Gastroesophageal sphincter (tissue), 4 donors: ENCODE results near the gene TSHZ2. TPM values are rescaled to one million over a fixed set of nuclear protein-coding genes. Genes with fewer than 3 reads are reported as not detected.

Source experiments
- ATAC-seq: fragments of 150-250 bp; one replicate; pipeline ENCODE4 v1.9.1; 2016; ENCODE audit warnings: mild to moderate bottlenecking, moderate library complexity
- H3K27ac ChIP-seq, 4 donors: fragments of 200-600 bp; sonication (generic) in 3 of 4; 1 replicate in 3 of 4; 2 replicates in 1 of 4; pipeline ENCODE4 v1.5.1; 2016 to 2019
- H3K27me3 ChIP-seq: fragments of 200-600 bp; sonication (generic); one replicate; pipeline ENCODE4 v1.5.1; 2019
- H3K36me3 ChIP-seq, 2 donors: fragments of 200-600 bp; sonication (generic); one replicate each; pipeline ENCODE4 v1.5.1; 2019; ENCODE audit warnings: control low read depth in 1 of 2
- H3K4me1 ChIP-seq, 3 donors: fragments of 200-600 bp; sonication (generic); 1 replicate in 2 of 3; 2 replicates in 1 of 3; pipeline ENCODE4 v1.5.1; 2016 to 2019; ENCODE audit warnings: control low read depth in 2 of 3
- H3K4me3 ChIP-seq, 2 donors: fragments of 200-600 bp; sonication (generic); one replicate each; pipeline ENCODE4 v1.5.1; 2019; ENCODE audit warnings: mild to moderate bottlenecking in 1 of 2, moderate library complexity in 1 of 2
- H3K9me3 ChIP-seq, 3 donors: fragments of 200-600 bp; sonication (generic); one replicate each; pipeline ENCODE4 v1.5.1; 2017 to 2019; ENCODE audit warnings: control low read depth in 2 of 3
- EP300 ChIP-seq: sonication (generic); formaldehyde crosslinking; IDR thresholded peaks from one replicate; pipeline ENCODE4 v1.6.1; 2017; ENCODE audit warnings: antibody characterized with exemption, mild to moderate bottlenecking
- POLR2A ChIP-seq, 2 donors: fragments of 450-650 bp; IDR thresholded peaks; one replicate each; pipeline ENCODE4 v1.6.1; 2017; ENCODE audit warnings: antibody characterized with exemption in 2 of 2, mild to moderate bottlenecking in 2 of 2, moderate library complexity in 1 of 2
- POLR2AphosphoS5 ChIP-seq: sonication (generic); formaldehyde crosslinking; IDR thresholded peaks from one replicate; pipeline ENCODE4 v1.6.1; 2017; ENCODE audit warnings: antibody characterized with exemption
- WGBS, 2 donors: methylation state at CpG; one replicate each; pipeline ENCODE4 v1.1.5; 2018; ENCODE audit warnings: low coverage in 1 of 2; 5-methylcytosine and 5-hydroxymethylcytosine counted together
- total RNA-seq, 4 donors: library from RNA; depleted of rRNA; stranded (reverse); fragments of >200 nt; gene quantifications; one replicate each; pipeline ENCODE4 v1.1.0, GENCODE V29; 2016
- TF ChIP-seq, protein P1 (sequence below), 4 experiments: fragments of 200-600 bp in 2 of 4; fragments of 450-650 bp in 2 of 4; sonication (generic) in 1 of 4; IDR thresholded peaks; one replicate each; pipeline ENCODE4 v1.5.1; 2017 to 2019; ENCODE audit warnings: antibody characterized with exemption in 4 of 4, mild to moderate bottlenecking in 2 of 4, moderate library complexity in 2 of 4

TSHZ2 gene
- total RNA-seq, 4 donors from 2014 or later, result 9.9 to 21.3 (median 12.2) TPM

DNA sequence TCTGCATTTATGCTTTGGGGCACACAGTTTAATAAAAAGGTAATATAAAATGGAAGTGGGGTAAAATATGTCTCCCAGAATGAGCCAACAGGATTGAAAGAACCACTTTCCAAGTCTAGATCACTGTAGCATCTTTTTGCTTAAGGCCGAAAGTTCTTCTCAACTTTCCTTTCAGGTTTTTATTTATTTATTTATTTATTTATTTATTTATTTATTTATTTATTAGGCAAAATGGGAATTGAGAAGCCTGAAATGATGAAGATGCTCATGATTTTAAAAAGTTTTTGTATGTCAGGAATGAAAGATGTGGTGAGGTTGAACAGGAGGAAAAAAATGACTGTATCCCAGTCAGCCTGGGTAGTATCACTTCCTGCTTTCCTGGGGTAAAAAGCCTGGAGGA is 24.0 kb downstream of the TSHZ2 start:
- Histone ChIP-seq H3K36me3 (no peaks in the 10 kb centered on the region), H3K27ac (no peak overlapping the region), H3K4me3 (no peak overlapping the region), H3K27me3 (peaks cover 4% of the 10 kb centered on the region), H3K4me1 (no peaks in the 10 kb centered on the region), H3K9me3 (no peaks in the 10 kb centered on the region)
- WGBS, 2 donors, result 94 to 100% methylated on average over 1 of the region's 1 CpG
- no peak for ATAC-seq
- no peak for TF ChIP-seq POLR2A (IDR thresholded peaks at IDR 0.05)
- no peak for TF ChIP-seq POLR2AphosphoS5
- TF ChIP-seq, protein P1, sequence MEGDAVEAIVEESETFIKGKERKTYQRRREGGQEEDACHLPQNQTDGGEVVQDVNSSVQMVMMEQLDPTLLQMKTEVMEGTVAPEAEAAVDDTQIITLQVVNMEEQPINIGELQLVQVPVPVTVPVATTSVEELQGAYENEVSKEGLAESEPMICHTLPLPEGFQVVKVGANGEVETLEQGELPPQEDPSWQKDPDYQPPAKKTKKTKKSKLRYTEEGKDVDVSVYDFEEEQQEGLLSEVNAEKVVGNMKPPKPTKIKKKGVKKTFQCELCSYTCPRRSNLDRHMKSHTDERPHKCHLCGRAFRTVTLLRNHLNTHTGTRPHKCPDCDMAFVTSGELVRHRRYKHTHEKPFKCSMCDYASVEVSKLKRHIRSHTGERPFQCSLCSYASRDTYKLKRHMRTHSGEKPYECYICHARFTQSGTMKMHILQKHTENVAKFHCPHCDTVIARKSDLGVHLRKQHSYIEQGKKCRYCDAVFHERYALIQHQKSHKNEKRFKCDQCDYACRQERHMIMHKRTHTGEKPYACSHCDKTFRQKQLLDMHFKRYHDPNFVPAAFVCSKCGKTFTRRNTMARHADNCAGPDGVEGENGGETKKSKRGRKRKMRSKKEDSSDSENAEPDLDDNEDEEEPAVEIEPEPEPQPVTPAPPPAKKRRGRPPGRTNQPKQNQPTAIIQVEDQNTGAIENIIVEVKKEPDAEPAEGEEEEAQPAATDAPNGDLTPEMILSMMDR (IDR thresholded peaks at IDR 0.05), result no peak
- TF ChIP-seq EP300, result no peak

DNA sequence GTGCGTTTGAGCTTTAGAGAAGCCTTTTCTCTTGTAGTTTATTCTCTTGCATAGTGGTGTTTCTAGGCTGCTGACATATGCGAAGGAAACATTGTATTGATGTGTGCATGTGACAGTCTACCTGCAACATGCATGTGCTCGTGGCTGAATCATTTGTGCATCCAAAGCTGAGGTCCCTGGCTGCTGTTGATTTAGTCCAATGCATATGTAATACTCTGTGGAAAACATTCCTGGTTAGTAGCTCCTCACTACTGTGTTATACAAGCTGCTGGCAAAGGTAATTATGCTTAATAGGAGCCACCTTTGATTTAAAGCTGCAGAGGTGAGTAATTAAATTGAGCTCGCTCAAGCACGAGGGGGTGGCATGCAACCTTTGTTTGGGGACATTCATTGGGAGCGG is 24.5 kb downstream of the TSHZ2 start:
- ATAC-seq, result no peak
- Histone ChIP-seq H3K4me3 (no peak overlapping the region), H3K4me1 (no peaks in the 10 kb centered on the region), H3K27me3 (peaks cover 4% of the 10 kb centered on the region), H3K27ac (no peak overlapping the region), H3K9me3 (no peaks in the 10 kb centered on the region), H3K36me3 (no peaks in the 10 kb centered on the region)
- WGBS, 2 donors, result 72 to 87% methylated on average over 3 to 4 of the region's 6 CpGs
- TF ChIP-seq POLR2AphosphoS5, result no peak
- no peak for TF ChIP-seq POLR2A (IDR thresholded peaks at IDR 0.05)
- no peak for TF ChIP-seq EP300
- TF ChIP-seq, protein P1 (IDR thresholded peaks at IDR 0.05), result no peak

DNA sequence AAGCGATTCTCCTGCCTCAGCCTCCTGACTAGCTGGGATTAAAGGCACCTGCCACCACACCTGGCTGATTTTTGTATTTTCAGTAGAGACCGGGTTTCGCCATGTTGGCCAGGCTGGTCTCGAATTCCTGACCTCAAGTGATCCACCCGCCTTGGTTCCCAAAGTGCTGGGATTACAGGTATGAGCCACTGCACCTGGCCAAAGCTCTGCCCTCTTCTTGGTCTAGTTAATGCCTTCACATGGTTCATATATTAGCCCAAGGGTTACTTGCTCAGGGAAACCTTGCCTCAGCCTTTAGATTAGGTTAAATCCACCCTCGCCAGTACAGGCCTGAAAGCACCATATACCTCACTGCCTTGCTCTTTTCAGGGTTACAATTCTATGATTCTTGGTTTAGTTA is 26.1 kb downstream of the TSHZ2 start:
- Histone ChIP-seq H3K4me1 (no peaks in the 10 kb centered on the region), H3K36me3 (no peaks in the 10 kb centered on the region), H3K9me3 (no peaks in the 10 kb centered on the region), H3K4me3 (no peak overlapping the region), H3K27me3 (peaks cover 4% of the 10 kb centered on the region), H3K27ac (no peak overlapping the region)
- no peak for ATAC-seq
- WGBS, 2 donors, result 100% methylated on average over 4 to 6 of the region's 6 CpGs
- no peak for TF ChIP-seq EP300
- no peak for TF ChIP-seq POLR2A (IDR thresholded peaks at IDR 0.05)
- TF ChIP-seq POLR2AphosphoS5, result no peak
- TF ChIP-seq, protein P1 (IDR thresholded peaks at IDR 0.05), result no peak

DNA sequence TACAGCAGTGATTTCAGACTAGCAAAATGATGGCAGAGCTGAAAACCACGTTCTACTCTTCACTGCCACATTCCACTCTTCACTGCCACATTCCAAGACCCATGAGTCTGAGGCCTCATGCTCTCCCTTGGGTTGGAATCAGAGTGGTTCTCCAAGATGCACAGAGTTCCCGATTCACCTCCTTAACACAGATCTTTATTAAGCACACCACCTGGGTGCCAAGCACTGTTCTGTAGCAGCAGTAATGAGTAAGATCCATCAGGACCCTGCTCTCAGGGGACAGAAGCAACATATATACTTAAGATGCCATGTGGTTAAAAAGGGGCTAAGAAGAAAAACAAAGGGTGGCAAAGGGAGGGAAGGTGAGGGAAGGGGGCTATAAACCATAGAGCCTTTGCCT is 26.9 kb downstream of the TSHZ2 start:
- Histone ChIP-seq H3K4me3 (no peak overlapping the region), H3K4me1 (peaks cover 0 to 5% (median 0%) of the 10 kb centered on the region in 3 donors), H3K27me3 (no peaks in the 10 kb centered on the region), H3K36me3 (no peaks in the 10 kb centered on the region), H3K9me3 (no peaks in the 10 kb centered on the region), H3K27ac (no peak overlapping the region)
- 83 to 92% methylated on average over 2 of the region's 2 CpGs for WGBS, 2 donors
- no peak for TF ChIP-seq POLR2AphosphoS5
- TF ChIP-seq, protein P1 (IDR thresholded peaks at IDR 0.05), result no peak
- TF ChIP-seq EP300, result no peak
- TF ChIP-seq POLR2A (IDR thresholded peaks at IDR 0.05), result no peak
- no peak for ATAC-seq

DNA sequence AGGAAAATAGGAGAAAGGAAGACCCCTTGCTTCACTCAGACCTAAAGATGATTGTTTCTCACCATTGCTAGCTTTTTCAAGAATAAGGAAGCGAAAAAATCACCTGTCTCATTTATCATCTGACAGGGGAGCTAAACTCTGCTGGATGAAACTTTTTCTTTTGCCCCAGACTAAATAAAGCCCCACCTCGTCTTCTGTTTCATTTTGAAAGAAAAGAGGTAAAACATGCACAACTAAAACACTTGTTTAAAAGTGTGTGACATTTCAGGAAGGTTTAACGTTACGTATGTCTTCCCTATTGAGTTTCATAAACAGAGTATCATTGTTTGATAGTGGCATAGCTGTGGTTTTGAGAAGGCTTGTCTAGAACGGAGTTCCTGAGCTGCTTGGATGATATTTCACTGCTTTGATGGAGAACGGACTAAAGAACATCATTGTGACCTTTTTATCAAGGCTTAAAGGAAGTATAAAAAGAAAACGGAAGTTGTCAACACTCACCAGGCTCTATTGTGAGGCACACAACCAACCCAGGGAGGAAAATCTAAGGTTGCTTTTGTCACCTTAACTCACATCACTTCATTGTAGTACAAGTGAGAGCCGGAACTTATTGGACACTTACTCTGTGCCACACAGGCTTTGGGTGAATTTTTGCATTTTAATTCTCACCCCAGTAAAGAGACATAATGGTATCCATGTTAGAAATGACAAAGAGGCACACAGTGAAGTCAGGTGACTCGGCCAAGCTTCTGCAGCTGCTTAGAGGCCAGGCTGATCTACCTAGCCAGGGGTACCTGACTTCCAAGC is 29.5 kb downstream of the TSHZ2 start:
- Histone ChIP-seq H3K27me3 (no peaks in the 10 kb centered on the region), H3K4me3 (no peak overlapping the region), H3K9me3 (no peaks in the 10 kb centered on the region), H3K4me1 (peaks cover 0 to 6% (median 0%) of the 10 kb centered on the region in 3 donors), H3K27ac (peak overlapping the region in 3 of 4 donors; percentile 35 to 53 (median 53)), H3K36me3 (no peaks in the 10 kb centered on the region)
- TF ChIP-seq, protein P1 (IDR thresholded peaks at IDR 0.05), result no peak
- no peak for TF ChIP-seq POLR2AphosphoS5
- TF ChIP-seq EP300, result no peak
- TF ChIP-seq POLR2A (IDR thresholded peaks at IDR 0.05), result no peak
- 50 to 55% methylated on average over 9 of the region's 9 CpGs for WGBS, 2 donors
- ATAC-seq, result no peak
